AG09309 (cell line): ENCODE data around the gene DQX1.

Experiments
- DNase-seq: peaks from one replicate; pipeline ENCODE4 v3.0.0-alpha.2; 2010; ENCODE audit warnings: low read depth
- H3K4me3 ChIP-seq: 2 replicates; pipeline ENCODE4 v1.5.1; 2011; ENCODE audit warnings: mild to moderate bottlenecking, low read depth, low read length, moderate library complexity; ENCODE audit not compliant: control insufficient read depth
- CTCF ChIP-seq: IDR thresholded peaks from 2 replicates; pipeline ENCODE4 v1.5.1; 2011; ENCODE audit warnings: mild to moderate bottlenecking, low read depth, low read length, inconsistent platforms; ENCODE audit not compliant: insufficient read depth, control insufficient read depth; ENCODE audit errors: missing control alignments

DQX1 gene

GRCh38 chr2:74540291-74540690, 14.3 kb upstream of the DQX1 start:
- H3K4me3 ChIP-seq: no peak overlapping the region
- no peak for DNase-seq
- no peak for TF ChIP-seq CTCF

- H3K4me3 ChIP-seq: no peak overlapping the region
- TF ChIP-seq CTCF: no peak
- no peak for DNase-seq
Observed at GRCh38 chr2:74538881-74539339, 12.9 kb upstream of the DQX1 start.

- no peak for DNase-seq
- H3K4me3 ChIP-seq: no peak overlapping the region
- no peak for TF ChIP-seq CTCF
Observed at GRCh38 chr2:74537140-74537539, 11.1 kb upstream of the DQX1 start.

- no peak for DNase-seq
- TF ChIP-seq CTCF: no peak
- no peak overlapping the region for H3K4me3 ChIP-seq
Observed at GRCh38 chr2:74536166-74536950, 10.3 kb upstream of the DQX1 start.

GRCh38 chr2:74535440-74535965, 9.5 kb upstream of the DQX1 start:
- no peak overlapping the region for H3K4me3 ChIP-seq
- TF ChIP-seq CTCF: no peak

GRCh38 chr2:74534411-74534810, 8.4 kb upstream of the DQX1 start:
- no peak for DNase-seq
- no peak overlapping the region for H3K4me3 ChIP-seq
- TF ChIP-seq CTCF: no peak

More at GRCh38 chr2:74535440-74535965, 9.5 kb upstream of the DQX1 start:
- no peak for DNase-seq
